Measurements from ENCODE around the gene FKBP1C. TPM values are rescaled to one million over a fixed set of nuclear protein-coding genes. Genes with fewer than 3 reads are reported as not detected.
"Not testable (repeated sequence)": the region's sequence is repeated elsewhere in the genome, so short reads cannot be mapped to it uniquely, and the experiment has no call there.

Gene FKBP1C
- total and polyA plus RNA-seq, 10 of the 15 experiments (the other 5 are each of a cell fraction or from before 2014, with no cell fraction given), result 0.42 to 5.5 (median 1.5) TPM

- Histone ChIP-seq H3K36me3 (ENCODE audit: control insufficient read depth in 2 of 2, insufficient read depth in 2 of 2, low read length in 1 of 2) (no peaks in the 10 kb centered on the region), H3K4me1 (ENCODE audit: control insufficient read depth, insufficient read depth, low read length) (no peaks in the 10 kb centered on the region), H3K27me3 (replicated peaks in 1 of 2; ENCODE audit: control insufficient read depth in 2 of 2, insufficient read depth in 2 of 2, low read length in 1 of 2) (no peaks in the 10 kb centered on the region), H3K9ac (ENCODE audit: control insufficient read depth, insufficient read depth, low read length) (no peak overlapping the region), H3K9me3 (replicated peaks; ENCODE audit: control insufficient read depth, insufficient read depth, low read length) (no peaks in the 10 kb centered on the region), H3K4me3 (no peak overlapping the region), H2AFZ (ENCODE audit: control insufficient read depth, low read depth, low read length) (no peak overlapping the region), H3K27ac (ENCODE audit: control insufficient read depth, insufficient read depth) (no peak overlapping the region), H3K4me2 (ENCODE audit: control insufficient read depth, insufficient read depth) (no peak overlapping the region), H4K20me1 (ENCODE audit: control insufficient read depth, insufficient read depth) (no peaks in the 10 kb centered on the region), H3K79me2 (ENCODE audit: control insufficient read depth, insufficient read depth, low read length) (no peaks in the 10 kb centered on the region)
- CTCF ChIA-PET, result no interaction called here
- TF ChIP-seq SPI1 (IDR thresholded peaks at IDR 0.05; ENCODE audit: borderline replicate concordance, insufficient read depth, low read depth, low read length), result no peak
- TF ChIP-seq JUNB (IDR thresholded peaks at IDR 0.05), result 0 out of 2 replicates have a peak, but pooled peaks have one; percentile 9
- SMC1A ChIA-PET (ENCODE audit: uncharacterized antibody, unreplicated experiment), result interaction anchor here (1.0 kb wide), 1 partner anchor 37 kb away, joined by 3 read pairs; no protein-coding TSS in a partner anchor
- FAIRE-seq (no peak), DNase-seq (ENCODE audit: low read depth, low spot score) (no peak), ATAC-seq (peak; percentile 64)
- in situ Hi-C loops (cut with MboI) (no loop called here), intact Hi-C loops (cut with micrococcal nuclease; ENCODE audit: unreplicated experiment) (no loop called here)
- no TSS peak for BruUV-seq (replicated peaks)
- RAD21 ChIA-PET (ENCODE audit: unreplicated experiment), result no interaction called here
- POLR2A ChIA-PET, result no interaction called here
- WGBS (ENCODE audit: insufficient coverage, insufficient replicate concordance, low lambda C conversion rate, missing lambda C conversion rate), result 0% methylated on average over 2 of the region's 2 CpGs
These were observed 12.9 kb downstream of the FKBP1C start for GRCh38 chr6:63224179-63224578.

DNA sequence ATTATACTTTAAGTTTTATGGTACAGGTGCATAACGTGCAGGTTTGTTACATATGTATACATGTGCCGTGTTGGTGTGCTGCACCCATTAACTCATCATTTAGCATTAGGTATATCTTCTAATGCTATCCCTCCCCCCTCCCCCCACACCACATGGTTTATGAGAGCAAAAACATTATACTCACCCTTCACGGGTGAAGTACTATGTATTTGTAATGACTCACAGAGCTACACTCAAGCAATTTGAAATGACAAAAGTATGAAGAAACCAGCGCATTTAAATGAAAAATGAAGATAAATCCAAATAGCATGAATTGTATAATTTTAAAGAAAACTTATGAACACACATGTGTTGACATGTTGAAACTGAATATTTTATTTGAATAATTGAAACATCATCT is 14.7 kb downstream of the FKBP1C start:
- H4K20me1 ChIP-seq (ENCODE audit: control insufficient read depth, insufficient read depth); in situ Hi-C loops (cut with MboI); H2AFZ ChIP-seq (ENCODE audit: control insufficient read depth, low read depth, low read length); H3K79me2 ChIP-seq (ENCODE audit: control insufficient read depth, insufficient read depth, low read length); intact Hi-C loops (cut with micrococcal nuclease; ENCODE audit: unreplicated experiment); DNase-seq (ENCODE audit: low read depth, low spot score); H3K36me3 ChIP-seq (ENCODE audit: control insufficient read depth in 2 of 2, insufficient read depth in 2 of 2, low read length in 1 of 2); H3K27me3 ChIP-seq (replicated peaks in 1 of 2; ENCODE audit: control insufficient read depth in 2 of 2, insufficient read depth in 2 of 2, low read length in 1 of 2); H3K4me2 ChIP-seq (ENCODE audit: control insufficient read depth, insufficient read depth); H3K9ac ChIP-seq (ENCODE audit: control insufficient read depth, insufficient read depth, low read length); RAD21 ChIA-PET (ENCODE audit: unreplicated experiment); POLR2A ChIA-PET; H3K9me3 ChIP-seq (replicated peaks; ENCODE audit: control insufficient read depth, insufficient read depth, low read length); H3K4me1 ChIP-seq (ENCODE audit: control insufficient read depth, insufficient read depth, low read length); BruUV-seq (replicated peaks); H3K27ac ChIP-seq (ENCODE audit: control insufficient read depth, insufficient read depth); FAIRE-seq; H3K4me3 ChIP-seq: not testable (repeated sequence)
- ChIA-PET CTCF (interaction anchor here (0.9 kb wide), 1 partner anchor 43 kb away, joined by 3 read pairs; no protein-coding TSS in a partner anchor), SMC1A (ENCODE audit: uncharacterized antibody, unreplicated experiment) (interaction anchor here (0.9 kb wide), 1 partner anchor 42 kb away, joined by 3 read pairs; no protein-coding TSS in a partner anchor)
- WGBS (ENCODE audit: insufficient coverage, insufficient replicate concordance, low lambda C conversion rate, missing lambda C conversion rate), result 26% methylated on average over 4 of the region's 4 CpGs
- peak; percentile 32; the same call in 1 of the 3 replicates for ATAC-seq

- H3K9ac ChIP-seq (ENCODE audit: control insufficient read depth, insufficient read depth, low read length); H3K4me1 ChIP-seq (ENCODE audit: control insufficient read depth, insufficient read depth, low read length); H2AFZ ChIP-seq (ENCODE audit: control insufficient read depth, low read depth, low read length); SMC1A ChIA-PET (ENCODE audit: uncharacterized antibody, unreplicated experiment); ATAC-seq; CTCF ChIA-PET; H3K27ac ChIP-seq (ENCODE audit: control insufficient read depth, insufficient read depth); H3K4me2 ChIP-seq (ENCODE audit: control insufficient read depth, insufficient read depth); H4K20me1 ChIP-seq (ENCODE audit: control insufficient read depth, insufficient read depth); BruUV-seq (replicated peaks); intact Hi-C loops (cut with micrococcal nuclease; ENCODE audit: unreplicated experiment); H3K79me2 ChIP-seq (ENCODE audit: control insufficient read depth, insufficient read depth, low read length); POLR2A ChIA-PET; FAIRE-seq; H3K9me3 ChIP-seq (replicated peaks; ENCODE audit: control insufficient read depth, insufficient read depth, low read length); DNase-seq (ENCODE audit: low read depth, low spot score); RAD21 ChIA-PET (ENCODE audit: unreplicated experiment); in situ Hi-C loops (cut with MboI); H3K27me3 ChIP-seq (replicated peaks in 1 of 2; ENCODE audit: control insufficient read depth in 2 of 2, insufficient read depth in 2 of 2, low read length in 1 of 2); H3K36me3 ChIP-seq (ENCODE audit: control insufficient read depth in 2 of 2, insufficient read depth in 2 of 2, low read length in 1 of 2); H3K4me3 ChIP-seq: not testable (repeated sequence)
- 37% methylated on average over 32 of the region's 32 CpGs for WGBS (ENCODE audit: insufficient coverage, insufficient replicate concordance, low lambda C conversion rate, missing lambda C conversion rate)
These were observed 16.9 kb downstream of the FKBP1C start for GRCh38 chr6:63227928-63228894.

All from GM12878 (cell line).